Caco-2 (cell line): ENCODE measurements around the gene BMP7. TPM values are rescaled to one million over a fixed set of nuclear protein-coding genes. Genes with fewer than 3 reads are reported as not detected.

Experiments
- BruUV-seq: library from RNA; stranded (reverse); fragments of 400-500 nt; replicated peaks from 2 replicates; lab custom pipeline; 2021; lab: Mats Ljungman, UMichigan
- CTCF ChIA-PET: fragments of 300-600 bp; sonication (Branson Sonifier 250); formaldehyde crosslinking; loops from one replicate; lab custom pipeline; 2022; ENCODE audit warnings: antibody characterized with exemption; lab: Charles Lee
- POLR2A ChIA-PET: fragments of 300-600 bp; sonication (Branson Sonifier 250); formaldehyde crosslinking; loops from one replicate; lab custom pipeline; 2022; ENCODE audit warnings: antibody characterized with exemption; lab: Charles Lee
- DNase-seq, 2 experiments: peaks; one replicate each; pipeline versions ENCODE4 v3.0.0 to v3.0.0-alpha.2; 2020 to 2022
- H3K27me3 ChIP-seq: replicated peaks from 2 replicates; pipeline ENCODE4 v1.6.0; 2011; ENCODE audit warnings: low read length; ENCODE audit not compliant: control insufficient read depth, insufficient read depth
- H3K36me3 ChIP-seq: 2 replicates; pipeline ENCODE4 v1.5.1; 2011; ENCODE audit warnings: low read length; ENCODE audit not compliant: control insufficient read depth, insufficient read depth
- H3K4me1 ChIP-seq: fragments of 250-450 bp; sonication (Bioruptor Pico); 2 replicates; pipeline ENCODE4 v1.5.1; 2020; ENCODE audit warnings: mild to moderate bottlenecking
- H3K4me3 ChIP-seq: 2 replicates; pipeline ENCODE4 v1.5.1; 2011; ENCODE audit warnings: low read depth, mild to moderate bottlenecking, control low read depth, low read length
- H3K9me3 ChIP-seq: fragments of 250-450 bp; sonication (Bioruptor Pico); 2 replicates; pipeline ENCODE4 v1.5.1; 2020; ENCODE audit warnings: mild to moderate bottlenecking, moderate library complexity
- H3K27ac Mint-ChIP-seq: one replicate; pipeline ENCODE4 v1.8.0; 2022; ENCODE audit warnings: mixed read lengths; ENCODE audit not compliant: unreplicated experiment
- H3K27me3 Mint-ChIP-seq: one replicate; pipeline ENCODE4 v1.8.0; 2022; ENCODE audit warnings: mixed read lengths; ENCODE audit not compliant: insufficient read depth, unreplicated experiment
- H3K36me3 Mint-ChIP-seq: one replicate; pipeline ENCODE4 v1.8.0; 2022; ENCODE audit warnings: mild to moderate bottlenecking, mixed read lengths; ENCODE audit not compliant: insufficient read depth, unreplicated experiment
- H3K4me1 Mint-ChIP-seq: one replicate; pipeline ENCODE4 v1.8.0; 2022; ENCODE audit warnings: low read depth, mixed read lengths; ENCODE audit not compliant: unreplicated experiment
- H3K4me3 Mint-ChIP-seq: one replicate; pipeline ENCODE4 v1.8.0; 2022; ENCODE audit warnings: mild to moderate bottlenecking, moderate library complexity, mixed read lengths; ENCODE audit not compliant: unreplicated experiment
- H3K9me3 Mint-ChIP-seq: one replicate; pipeline ENCODE4 v1.8.0; 2022; ENCODE audit warnings: mixed read lengths; ENCODE audit not compliant: unreplicated experiment
- CTCF ChIP-seq, 2 experiments: fragments of 200-600 bp in 1 of 2; IDR thresholded peaks; 1 replicate in 1 of 2; 2 replicates in 1 of 2; pipeline versions ENCODE4 v1.5.1 to v1.8.0; 2011 to 2022; ENCODE audit warnings: antibody characterized with exemption in 1 of 2, control low read depth in 1 of 2, inconsistent platforms in 1 of 2, low read depth in 1 of 2, low read length in 1 of 2, mild to moderate bottlenecking in 1 of 2, moderate library complexity in 1 of 2; ENCODE audit not compliant: insufficient read depth in 1 of 2, severe bottlenecking in 1 of 2, unreplicated experiment in 1 of 2
- intact Hi-C: fragments of 100-400 bp; cut with micrococcal nuclease; formaldehyde crosslinking; loops from one replicate; pipeline ENCODE4 v1.10.0; 2022; ENCODE audit not compliant: unreplicated experiment
- total RNA-seq: library from RNA; stranded (reverse); gene quantifications from 2 replicates; pipeline ENCODE4 v1.2.3, GENCODE V29; 2022

The BMP7 gene
- total RNA-seq, 1 experiment from 2014 or later, result 317 TPM

- no peaks in the 10 kb centered on the region for H3K27me3 Mint-ChIP-seq
- no peaks in the 10 kb centered on the region for H3K27me3 ChIP-seq
- BruUV-seq, result no TSS peak
- ChIA-PET CTCF (interaction anchor here (0.8 to 6.1 kb wide), 6 partner anchors 15 to 84 kb away, joined by 3 to 74 read pairs (median 5); no protein-coding TSS in a partner anchor), POLR2A (interaction anchor here (1.3 kb wide), 1 partner anchor 45 kb away, joined by 6 read pairs; no protein-coding TSS in a partner anchor)
- peaks cover 62% of the 10 kb centered on the region for H3K4me1 Mint-ChIP-seq
- H3K4me1 ChIP-seq, result peaks cover 45% of the 10 kb centered on the region
- intact Hi-C loops, result no loop called here
- peaks cover 70% of the 10 kb centered on the region for H3K36me3 Mint-ChIP-seq
- H3K27ac Mint-ChIP-seq, result peak overlapping the region; percentile 75
- H3K9me3 Mint-ChIP-seq, result no peaks in the 10 kb centered on the region
- no peak for DNase-seq
- peak overlapping the region; percentile 93 for H3K4me3 Mint-ChIP-seq
- H3K36me3 ChIP-seq, result no peaks in the 10 kb centered on the region
- no peaks in the 10 kb centered on the region for H3K9me3 ChIP-seq
- no peak overlapping the region for H3K4me3 ChIP-seq
- TF ChIP-seq CTCF (IDR thresholded peaks at IDR 0.05; ENCODE audit: insufficient read depth in 1 of 2, low read depth in 1 of 2, low read length in 1 of 2, severe bottlenecking in 1 of 2, unreplicated experiment in 1 of 2), result no peak
These were observed 4.1 kb downstream of the BMP7 start for GRCh38 chr20:57262301-57262700.

- H3K27me3 ChIP-seq, result no peaks in the 10 kb centered on the region
- Mint-ChIP-seq H3K9me3 (no peaks in the 10 kb centered on the region), H3K27ac (no peak overlapping the region), H3K36me3 (peaks cover 76% of the 10 kb centered on the region), H3K4me3 (peak overlapping the region; percentile 93), H3K27me3 (no peaks in the 10 kb centered on the region), H3K4me1 (peaks cover 62% of the 10 kb centered on the region)
- no peaks in the 10 kb centered on the region for H3K9me3 ChIP-seq
- no TSS peak for BruUV-seq
- H3K36me3 ChIP-seq, result no peaks in the 10 kb centered on the region
- ChIA-PET POLR2A (interaction anchor here (1.3 kb wide), 1 partner anchor 45 kb away, joined by 6 read pairs; no protein-coding TSS in a partner anchor), CTCF (interaction anchor here (0.9 to 6.1 kb wide), 5 partner anchors 14 to 85 kb away, joined by 3 to 74 read pairs (median 6); no protein-coding TSS in a partner anchor)
- TF ChIP-seq CTCF (IDR thresholded peaks at IDR 0.05; ENCODE audit: insufficient read depth in 1 of 2, low read depth in 1 of 2, low read length in 1 of 2, severe bottlenecking in 1 of 2, unreplicated experiment in 1 of 2), result no peak
- DNase-seq, result no peak
- intact Hi-C loops, result no loop called here
- H3K4me1 ChIP-seq, result peaks cover 40% of the 10 kb centered on the region
- no peak overlapping the region for H3K4me3 ChIP-seq
These were observed 4.8 kb downstream of the BMP7 start for GRCh38 chr20:57261457-57262251.

- no peak overlapping the region for H3K4me3 Mint-ChIP-seq
- H3K36me3 Mint-ChIP-seq, result peaks cover 83% of the 10 kb centered on the region
- no peak overlapping the region for H3K27ac Mint-ChIP-seq
- POLR2A ChIA-PET, result no interaction called here
- H3K4me1 Mint-ChIP-seq, result peaks cover 62% of the 10 kb centered on the region
- no peaks in the 10 kb centered on the region for H3K9me3 Mint-ChIP-seq
- DNase-seq, result no peak
- no peak for TF ChIP-seq CTCF (IDR thresholded peaks at IDR 0.05; ENCODE audit: insufficient read depth in 1 of 2, low read depth in 1 of 2, low read length in 1 of 2, severe bottlenecking in 1 of 2, unreplicated experiment in 1 of 2)
- no peaks in the 10 kb centered on the region for H3K27me3 Mint-ChIP-seq
- no TSS peak for BruUV-seq
- peaks cover 39% of the 10 kb centered on the region for H3K4me1 ChIP-seq
- CTCF ChIA-PET, result interaction anchor here (1.2 to 6.1 kb wide), 2 partner anchors 16 to 72 kb away, joined by 6 to 74 read pairs; no protein-coding TSS in a partner anchor
- no peaks in the 10 kb centered on the region for H3K36me3 ChIP-seq
- no peak overlapping the region for H3K4me3 ChIP-seq
- no peaks in the 10 kb centered on the region for H3K27me3 ChIP-seq
- intact Hi-C loops, result no loop called here
- no peaks in the 10 kb centered on the region for H3K9me3 ChIP-seq
These were observed 5.5 kb downstream of the BMP7 start for GRCh38 chr20:57260934-57261333.
